ENCODE results near the gene ATP2B3.
A peak's percentile ranks its signal among the peaks of the same experiment; 100 is the strongest.

ATP2B3 gene

DNA sequence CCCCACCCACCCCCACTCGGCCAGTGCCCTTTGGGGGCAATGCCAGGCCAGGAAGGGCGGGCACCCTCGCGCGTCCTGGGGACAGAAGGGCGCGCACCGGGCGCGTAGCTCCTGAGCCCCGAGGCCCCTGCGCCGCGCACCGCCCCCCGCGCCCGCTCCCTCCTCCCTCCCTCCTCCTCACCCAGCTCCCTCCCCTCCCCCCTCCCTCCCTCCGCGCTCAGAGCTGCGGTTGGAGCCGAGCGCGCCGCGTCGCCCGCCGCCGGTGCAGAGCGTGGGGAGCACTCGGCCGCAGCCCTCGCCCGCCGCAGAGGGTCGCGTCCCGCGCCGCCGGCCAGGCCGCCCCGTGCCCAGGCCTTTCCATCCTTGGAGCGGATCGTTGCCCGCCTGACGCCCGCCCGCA is at the start of gene ATP2B3:
ATP2B3 (plus strand) TSS at position 220 of the 400 bp plus-strand sequence. CDS start 18,606 bp downstream, outside the sequence.
- DNase-seq (ENCODE audit: low spot score) (no peak), FAIRE-seq (no peak)

DNA sequence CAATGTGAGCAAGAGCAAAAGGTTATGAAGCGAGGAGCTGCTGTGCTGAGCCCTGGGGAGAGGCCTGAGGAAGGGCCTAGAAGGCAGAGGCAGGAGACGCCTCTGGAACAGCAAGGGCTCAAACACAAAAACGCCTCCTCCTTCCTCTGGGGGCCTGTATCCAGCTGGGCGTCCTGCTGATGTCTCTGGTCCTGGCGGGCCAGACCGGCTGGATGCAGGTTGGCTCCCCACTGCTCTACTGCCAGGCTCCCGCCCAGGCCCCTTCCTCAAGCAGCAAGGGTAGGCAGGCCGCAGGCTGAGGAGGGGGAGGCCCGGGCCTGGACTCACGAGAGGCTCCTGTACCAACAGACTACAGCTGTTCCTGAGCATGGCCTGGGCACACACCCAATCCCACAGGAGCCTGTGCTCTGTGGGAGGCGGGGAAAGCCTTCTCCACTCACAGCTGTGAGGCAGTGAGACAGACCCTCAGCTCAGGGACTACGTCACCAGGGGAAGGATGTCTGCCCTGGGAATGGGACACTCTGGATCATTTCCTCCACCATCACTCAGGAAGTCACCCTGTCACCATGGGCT is 49.3 kb upstream of the ATP2B3 start:
- DNase-seq (ENCODE audit: low spot score) = no peak

DNA sequence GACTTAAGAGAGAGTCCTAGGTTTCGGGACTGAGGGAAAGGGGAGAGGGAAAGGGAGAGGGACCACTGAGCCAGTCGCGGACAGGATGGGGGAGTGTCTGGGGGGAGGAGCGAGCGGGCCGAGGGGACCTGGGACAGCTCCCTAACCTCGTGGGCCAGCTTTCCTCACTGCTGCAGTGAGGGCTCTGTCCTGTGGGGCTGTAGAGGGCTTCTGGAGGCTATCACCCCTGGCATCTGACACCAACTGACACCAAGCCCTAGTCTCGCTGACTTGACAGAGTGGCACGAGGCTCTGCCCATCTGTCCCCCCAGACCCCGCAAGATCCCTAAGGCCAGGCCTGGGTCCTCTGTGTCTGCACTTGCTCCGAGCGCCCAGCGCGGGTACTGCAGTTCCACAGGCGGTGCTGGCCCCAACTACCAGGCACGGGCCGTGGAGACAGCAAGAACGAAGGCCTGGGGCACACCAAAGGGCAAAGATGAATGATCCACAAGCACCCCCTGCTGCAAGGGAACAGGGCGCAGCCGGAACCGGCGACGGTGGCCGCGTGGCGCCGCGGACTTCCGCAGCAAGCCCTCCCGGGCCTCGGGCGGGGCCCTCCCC is 47.5 kb upstream of the ATP2B3 start:
- DNase-seq (ENCODE audit: low spot score) = peak; percentile 42
- no peak for FAIRE-seq

More for the DNA sequence above, 49.3 kb upstream of the ATP2B3 start:
- FAIRE-seq = no peak

DNA sequence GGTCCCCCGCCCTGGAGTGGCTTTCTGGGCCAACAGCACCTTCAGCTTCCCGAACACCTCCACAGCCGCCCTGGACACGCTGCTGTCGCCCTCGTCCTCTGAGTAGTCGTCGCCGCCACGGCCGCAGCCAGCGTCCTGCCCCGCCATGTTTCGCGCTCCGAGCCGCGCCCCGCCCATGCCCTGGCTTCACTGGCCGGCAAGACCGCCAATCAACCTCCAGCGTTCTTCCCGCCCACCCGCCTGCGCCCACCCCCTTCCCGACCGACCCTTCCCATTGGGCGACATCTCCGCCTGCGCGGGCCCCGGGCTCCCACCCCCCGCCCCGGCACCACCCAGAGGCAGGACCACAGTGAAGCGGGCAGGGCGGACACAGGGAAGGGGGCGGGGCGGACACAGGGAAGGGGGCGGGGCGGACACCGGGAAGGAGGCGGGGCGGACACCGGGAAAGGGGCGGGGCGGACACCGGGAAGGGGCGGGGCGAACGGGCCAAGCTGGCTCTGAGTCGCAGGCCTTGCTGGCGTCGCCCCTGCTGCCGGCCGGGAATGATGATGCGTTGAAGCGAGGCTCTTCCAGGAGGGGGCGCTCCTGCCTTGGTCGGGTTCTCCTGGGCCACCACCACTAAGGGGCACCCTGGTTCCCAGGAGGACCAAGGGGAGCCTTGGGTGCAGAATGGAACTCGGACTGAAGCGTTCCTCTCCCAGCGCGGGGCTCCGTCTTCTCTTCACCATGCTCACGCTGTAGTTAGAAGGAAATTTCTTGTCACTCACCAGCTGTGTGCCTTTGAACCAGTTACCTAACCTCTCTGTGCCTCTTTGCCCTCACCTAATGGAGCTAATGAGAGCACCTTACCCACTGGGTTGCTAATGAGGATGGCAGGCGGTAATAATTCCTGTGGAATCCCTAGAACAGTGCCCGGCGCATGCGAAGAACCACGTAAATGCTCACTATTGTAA is 46.8 kb upstream of the ATP2B3 start, which contains the start of gene HAUS7:
HAUS7 (minus strand) TSS at position 166 of the 953 bp plus-strand sequence; CDS start at position 147, 19 bp downstream.
- FAIRE-seq (peak; percentile 86), DNase-seq (ENCODE audit: low spot score) (peak; percentile 95)

DNA sequence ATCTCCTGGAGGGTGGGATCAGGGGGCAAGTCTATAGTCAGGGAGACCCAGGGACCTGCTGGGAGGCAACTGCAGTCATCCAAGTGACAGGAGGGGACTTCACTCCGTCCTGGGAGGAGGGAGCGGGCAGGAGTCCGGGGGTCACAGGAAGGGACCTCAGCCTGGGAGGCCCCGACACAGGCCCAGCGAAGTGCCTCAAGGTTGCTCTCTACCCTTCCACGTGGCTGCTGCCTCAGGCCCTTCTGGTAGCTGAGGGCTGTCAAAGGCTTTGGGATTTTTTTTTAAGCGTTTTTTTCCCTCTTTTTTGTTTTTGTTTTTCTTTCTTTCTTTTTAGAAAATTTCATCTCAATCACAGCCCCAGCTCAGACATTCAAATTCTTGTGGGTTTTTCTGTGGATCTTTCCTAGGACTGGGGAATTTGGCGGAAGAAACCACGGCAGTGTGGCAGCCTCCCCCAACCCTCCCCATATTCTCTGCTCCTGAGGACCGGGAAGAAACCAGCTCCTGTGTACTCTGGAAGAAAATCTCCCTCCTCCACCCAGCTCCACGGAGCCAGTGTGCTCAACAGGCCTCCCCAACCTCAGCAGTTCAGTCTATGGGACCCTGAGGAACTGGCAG is 45.7 kb upstream of the ATP2B3 start:
- DNase-seq (ENCODE audit: low spot score) = no peak
- no peak for FAIRE-seq

DNA sequence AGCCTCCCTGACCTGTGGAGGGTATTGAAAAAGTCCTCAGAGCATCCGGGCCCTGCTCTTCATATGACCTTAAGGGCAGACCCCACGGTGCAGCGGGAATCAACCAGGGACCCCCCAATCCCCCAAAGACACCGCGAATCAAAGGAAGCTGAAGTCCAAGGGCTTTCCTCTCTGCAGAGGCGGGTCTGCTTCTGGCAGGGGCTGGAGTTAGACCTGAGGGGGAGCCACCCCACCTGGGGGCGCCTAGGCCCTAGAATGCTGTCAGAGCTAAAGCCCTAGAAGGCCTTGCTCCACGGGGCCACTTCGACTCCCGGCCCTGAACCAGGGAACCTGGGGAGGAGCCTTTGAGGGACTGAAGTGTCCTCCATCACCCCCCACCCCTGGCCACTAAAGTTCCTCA is 44.3 kb upstream of the ATP2B3 start:
- FAIRE-seq = no peak

DNA sequence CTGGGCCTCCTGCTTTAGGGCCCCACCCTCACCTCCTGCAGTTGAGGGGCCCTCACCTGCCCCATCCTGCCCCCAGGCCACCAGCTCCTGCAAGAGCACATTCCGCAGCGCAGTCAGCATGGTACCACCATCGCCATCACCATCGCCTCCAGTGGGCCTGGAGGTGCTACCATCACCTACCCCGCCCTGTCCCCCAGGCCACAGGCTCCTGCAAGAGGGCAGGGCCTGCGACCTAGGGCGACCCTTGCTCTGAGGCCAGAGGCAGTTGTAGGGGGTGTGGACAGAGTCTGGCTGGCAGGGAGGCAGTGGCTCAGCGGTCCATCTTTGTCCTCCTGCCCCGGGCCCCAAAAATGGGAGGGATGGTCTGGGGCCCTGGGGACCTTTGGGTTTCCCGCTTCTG is 43.2 kb upstream of the ATP2B3 start:
- FAIRE-seq (no peak), DNase-seq (ENCODE audit: low spot score) (no peak)

More for the DNA sequence above, 44.3 kb upstream of the ATP2B3 start:
- DNase-seq (ENCODE audit: low spot score) = no peak

DNA sequence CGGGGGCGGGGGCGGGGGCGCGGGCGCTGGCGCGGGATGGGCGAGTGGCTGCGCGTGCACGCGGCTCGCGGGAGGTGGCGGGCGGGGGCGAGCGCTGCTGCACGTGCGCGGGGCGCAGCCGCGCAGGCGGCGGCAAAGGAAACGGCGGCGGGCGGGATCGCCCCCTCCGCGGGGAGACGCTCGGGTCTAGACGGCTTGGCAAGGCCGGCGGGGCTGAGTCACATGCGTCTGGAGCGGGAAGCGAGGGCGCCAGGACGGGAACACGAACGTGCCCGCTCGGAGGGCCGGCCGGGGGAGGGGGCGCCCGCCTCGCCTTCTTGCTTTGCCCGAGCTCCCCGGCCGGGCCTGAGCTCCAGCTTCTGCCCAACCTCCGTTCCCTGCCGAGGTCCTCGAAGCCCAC is 42.7 kb upstream of the ATP2B3 start:
- FAIRE-seq (no peak), DNase-seq (ENCODE audit: low spot score) (peak; percentile 71)

DNA sequence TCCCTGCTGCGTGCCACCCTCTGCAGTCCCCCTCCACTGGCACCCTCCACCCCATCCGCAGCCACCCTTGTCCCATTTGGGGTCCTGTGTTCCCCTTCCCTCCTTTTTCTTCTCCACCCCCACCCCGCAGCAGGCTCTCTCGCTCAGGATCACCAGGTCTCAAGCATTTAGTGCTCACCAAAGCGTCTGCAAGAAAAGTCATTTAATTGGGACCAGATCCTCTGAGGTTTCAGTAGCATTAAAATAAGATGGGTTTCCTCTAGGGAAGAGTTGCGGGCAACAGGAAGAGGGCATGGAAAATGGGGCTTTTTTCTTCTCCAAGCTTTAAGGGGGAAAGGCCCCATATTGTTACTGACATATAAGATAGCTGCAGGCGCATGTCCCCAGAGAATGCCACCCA is 42.2 kb upstream of the ATP2B3 start:
- DNase-seq (ENCODE audit: low spot score) (no peak), FAIRE-seq (no peak)

DNA sequence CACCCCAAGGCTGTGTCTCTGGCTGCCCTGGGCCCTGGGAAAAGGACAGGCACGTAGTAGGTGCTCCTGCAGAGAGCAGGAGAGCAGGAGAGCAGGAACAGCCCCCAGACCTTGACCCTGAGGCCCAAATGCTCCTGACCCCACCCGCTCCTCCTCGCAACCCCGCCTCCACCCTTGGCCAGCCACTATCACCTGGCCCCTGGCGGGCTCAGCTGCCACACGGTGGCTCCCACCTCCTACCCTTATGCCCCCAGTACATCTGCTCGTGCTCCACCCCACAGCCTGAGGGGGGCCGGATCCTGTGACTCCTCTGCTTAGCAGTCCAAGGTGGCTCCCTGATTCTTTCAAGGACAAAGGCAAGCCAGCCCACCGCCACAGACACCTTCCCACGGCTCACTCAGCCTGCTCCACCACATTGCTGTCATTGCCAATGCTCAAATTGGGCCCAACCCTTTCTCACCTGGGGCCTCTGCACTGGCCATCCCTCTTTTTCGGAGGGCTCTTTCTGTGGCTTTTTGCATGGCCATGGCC is 41.6 kb upstream of the ATP2B3 start:
- FAIRE-seq = no peak
- DNase-seq (ENCODE audit: low spot score) = no peak

DNA sequence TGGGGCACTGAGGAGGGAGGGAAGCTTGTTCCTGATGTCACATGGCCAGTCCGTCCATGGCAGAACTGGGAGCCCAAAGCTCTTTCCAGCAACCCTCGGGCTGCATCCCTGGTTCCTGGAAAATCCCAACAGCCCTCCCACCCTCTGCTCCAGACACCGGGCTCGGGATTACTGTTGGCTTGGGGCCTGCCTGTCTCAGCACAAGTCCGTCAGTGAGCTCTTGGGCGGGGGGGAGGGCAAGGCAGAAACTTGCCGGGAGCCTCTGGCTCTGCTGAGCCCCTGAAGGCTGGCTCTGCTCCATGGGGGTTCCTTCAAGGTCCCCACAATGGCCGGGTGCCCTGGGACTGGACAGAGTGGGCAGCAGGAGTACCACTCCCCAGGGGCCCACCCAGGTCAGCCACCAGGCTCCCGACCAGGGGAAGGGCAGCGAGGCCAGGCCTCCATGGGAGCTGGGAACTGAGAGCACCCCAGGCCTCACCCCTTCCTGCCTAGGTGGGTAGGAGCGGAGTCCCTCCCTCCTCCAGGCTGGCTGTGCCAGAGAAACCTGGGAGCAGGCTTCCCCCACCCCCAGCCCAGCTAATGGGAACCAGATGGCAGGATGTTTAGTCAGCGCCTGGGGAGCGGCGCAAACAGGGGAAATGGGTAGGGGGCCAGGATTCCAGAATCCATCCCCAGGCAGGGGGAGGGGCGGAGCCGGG is 40.6 kb upstream of the ATP2B3 start:
- DNase-seq (ENCODE audit: low spot score) = no peak
- no peak for FAIRE-seq

DNA sequence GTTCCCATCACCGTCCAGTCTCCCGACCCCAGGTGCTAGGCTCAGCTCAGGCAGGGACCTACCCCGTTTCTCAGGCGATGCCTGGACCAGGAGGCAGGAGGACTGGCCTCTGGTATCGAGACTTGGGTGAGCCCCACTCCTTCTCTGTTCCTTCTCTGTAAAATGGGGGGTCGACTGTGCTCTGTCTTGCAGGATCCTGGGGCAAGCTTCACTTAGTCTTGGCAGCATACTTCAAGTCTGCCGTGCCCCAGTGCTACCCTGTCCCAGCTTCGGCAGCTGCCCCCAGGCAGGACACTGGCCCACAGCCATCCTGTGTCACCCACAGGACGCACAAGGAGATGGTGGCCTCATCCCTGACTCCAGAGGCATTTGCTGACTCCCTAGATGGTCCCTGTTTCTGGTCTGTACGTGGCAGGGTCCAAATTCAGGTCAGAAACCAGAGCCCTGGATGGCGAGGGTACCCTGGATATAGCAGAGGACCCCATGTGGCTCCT is 40.0 kb upstream of the ATP2B3 start:
- FAIRE-seq = no peak

DNA sequence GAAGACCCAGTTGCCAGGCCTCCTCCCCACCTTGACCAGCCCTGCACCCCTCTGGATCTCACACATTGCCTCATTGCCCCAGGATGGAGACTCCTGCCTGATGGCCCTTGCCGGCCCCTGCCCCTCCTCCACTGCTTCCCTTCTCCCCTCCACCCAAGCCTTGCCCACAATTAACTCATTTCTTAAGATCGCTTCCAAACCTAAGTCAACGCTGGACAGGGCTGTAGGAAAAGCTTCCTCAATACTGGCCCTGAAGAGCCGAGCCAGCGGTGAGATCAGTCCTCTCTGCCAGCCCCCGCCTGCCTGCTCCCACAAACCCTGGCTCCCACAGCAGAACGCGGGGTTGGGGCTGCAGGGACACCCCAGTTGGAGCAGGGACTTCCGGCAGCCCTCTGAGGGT is 39.5 kb upstream of the ATP2B3 start:
- DNase-seq (ENCODE audit: low spot score) (no peak), FAIRE-seq (no peak)

More for the DNA sequence above, 40.0 kb upstream of the ATP2B3 start:
- no peak for DNase-seq (ENCODE audit: low spot score)

DNA sequence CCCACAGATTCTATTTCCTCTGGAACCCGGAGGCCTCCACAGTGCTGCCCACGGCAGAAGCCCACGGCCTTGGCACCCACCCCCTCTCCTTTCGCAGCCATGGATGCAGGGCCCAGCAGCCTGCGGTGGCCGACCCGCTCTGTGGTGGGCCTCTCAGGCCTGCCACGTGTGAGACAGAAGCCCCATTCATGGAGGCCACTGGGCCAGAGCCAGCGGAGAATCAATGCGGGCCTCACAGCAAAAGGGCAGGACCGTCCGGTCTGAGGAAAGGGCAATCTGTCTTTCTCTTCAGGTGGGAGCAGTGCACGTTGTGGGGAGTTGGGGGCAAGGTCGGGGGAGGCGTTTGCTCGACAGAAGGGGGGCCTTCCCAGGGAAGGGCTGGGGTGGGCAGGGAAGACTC is 38.7 kb upstream of the ATP2B3 start:
- DNase-seq (ENCODE audit: low spot score) = no peak
- no peak for FAIRE-seq

DNA sequence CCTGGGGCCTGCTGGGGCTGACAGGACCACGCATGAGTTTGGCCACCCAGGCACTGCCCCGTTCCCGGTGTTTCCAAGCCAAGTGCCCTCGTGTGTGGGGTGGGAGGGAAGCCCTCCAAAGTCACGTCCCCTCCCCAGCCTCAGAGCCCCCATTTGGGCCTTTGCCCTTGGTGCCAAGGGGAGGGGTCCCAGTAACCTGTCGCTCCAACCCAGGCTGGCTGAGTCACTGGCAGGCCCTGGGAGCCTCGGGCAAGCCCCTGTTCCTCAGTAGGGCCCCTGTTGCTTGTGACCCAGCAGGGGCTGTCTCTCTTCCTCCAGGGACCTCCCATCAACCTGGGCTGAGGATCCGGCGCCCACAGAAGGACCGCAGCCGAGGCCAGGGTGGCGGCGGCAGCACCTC is 36.4 kb upstream of the ATP2B3 start:
- FAIRE-seq = no peak
- no peak for DNase-seq (ENCODE audit: low spot score)

DNA sequence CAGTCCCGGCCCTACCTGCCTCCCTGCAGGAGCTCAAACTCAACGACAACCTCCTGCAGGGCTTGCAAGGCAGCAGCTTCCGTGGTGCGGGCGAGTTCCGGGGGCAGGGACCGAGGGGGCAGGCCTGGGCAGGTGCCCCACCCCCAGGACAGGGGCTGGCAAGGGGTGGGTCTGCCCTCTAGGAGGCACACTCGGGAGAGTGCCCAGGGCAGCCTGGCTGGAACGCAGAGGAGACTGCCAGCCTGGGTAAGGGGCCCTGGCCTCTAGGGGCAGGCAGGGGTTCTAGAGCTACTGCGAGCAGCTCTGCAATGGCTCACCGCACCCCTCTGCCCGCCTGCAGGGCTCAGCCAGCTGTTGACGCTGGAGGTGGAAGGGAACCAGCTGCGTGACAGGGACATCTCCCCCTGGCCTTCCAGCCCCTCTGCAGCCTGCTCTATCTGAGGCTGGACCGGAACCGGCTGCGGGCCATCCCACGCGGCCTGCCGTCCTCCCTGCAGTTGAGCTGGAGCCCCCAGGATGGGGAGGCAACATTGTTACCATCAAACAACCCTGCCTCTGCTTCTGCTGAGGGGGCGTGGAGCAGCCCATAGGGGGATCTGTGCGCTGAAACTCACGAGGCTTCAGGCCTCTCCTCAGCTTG is 34.9 kb upstream of the ATP2B3 start:
- DNase-seq (ENCODE audit: low spot score) = no peak
- no peak for FAIRE-seq

DNA sequence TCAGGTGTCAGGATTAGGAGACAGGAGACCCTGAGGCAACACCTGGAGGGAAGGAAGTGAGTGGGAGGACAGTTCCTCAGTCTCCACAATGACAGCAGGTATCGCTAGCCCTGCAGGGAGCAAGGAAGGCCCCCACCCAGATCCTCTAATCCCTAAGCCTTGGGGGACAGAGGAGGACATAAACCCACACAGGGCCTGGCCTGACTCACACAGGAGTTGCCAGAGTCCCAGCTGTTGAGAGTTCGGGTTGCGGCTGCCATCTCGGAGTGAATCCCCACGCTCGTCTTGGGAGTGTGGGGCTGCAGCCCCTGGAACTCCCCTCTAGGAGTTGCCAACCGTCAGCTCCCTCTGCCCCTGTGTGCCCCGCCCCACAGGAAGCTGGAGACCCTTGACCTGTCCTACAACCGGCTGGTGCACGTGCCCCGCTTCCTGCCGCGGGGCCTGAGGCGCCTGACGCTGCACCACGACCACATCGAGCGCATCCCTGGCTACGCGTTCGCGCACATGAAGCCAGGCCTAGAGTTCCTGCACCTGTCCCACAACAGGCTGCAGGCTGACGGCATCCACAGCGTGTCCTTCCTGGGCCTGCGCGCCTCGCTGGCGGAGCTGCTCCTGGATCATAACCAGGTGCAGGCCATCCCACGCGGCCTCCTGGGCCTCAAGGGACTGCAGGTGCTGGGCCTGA is 31.9 kb upstream of the ATP2B3 start:
- FAIRE-seq (no peak), DNase-seq (ENCODE audit: low spot score) (no peak)

DNA sequence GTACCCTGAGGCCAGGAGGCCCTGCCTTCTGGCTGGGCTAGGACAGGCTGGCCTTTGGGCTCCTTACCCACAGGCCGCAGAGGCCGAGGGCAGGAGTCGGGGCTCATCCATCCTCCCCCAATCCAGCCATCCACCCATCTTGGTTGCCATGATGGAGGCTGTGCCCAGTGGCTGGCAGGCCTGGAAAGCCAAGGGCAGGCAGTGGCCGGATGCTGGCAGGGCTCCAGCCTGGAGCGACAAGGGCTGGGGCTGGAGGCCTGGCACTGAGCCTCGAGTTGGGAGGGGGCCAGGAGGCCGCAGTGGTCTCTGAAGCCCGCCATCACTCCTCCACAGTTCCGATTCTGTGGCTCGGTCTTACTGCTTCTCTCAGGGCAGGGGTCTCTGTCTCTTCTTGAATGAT is 31.3 kb upstream of the ATP2B3 start:
- FAIRE-seq (no peak), DNase-seq (ENCODE audit: low spot score) (no peak)

DNA sequence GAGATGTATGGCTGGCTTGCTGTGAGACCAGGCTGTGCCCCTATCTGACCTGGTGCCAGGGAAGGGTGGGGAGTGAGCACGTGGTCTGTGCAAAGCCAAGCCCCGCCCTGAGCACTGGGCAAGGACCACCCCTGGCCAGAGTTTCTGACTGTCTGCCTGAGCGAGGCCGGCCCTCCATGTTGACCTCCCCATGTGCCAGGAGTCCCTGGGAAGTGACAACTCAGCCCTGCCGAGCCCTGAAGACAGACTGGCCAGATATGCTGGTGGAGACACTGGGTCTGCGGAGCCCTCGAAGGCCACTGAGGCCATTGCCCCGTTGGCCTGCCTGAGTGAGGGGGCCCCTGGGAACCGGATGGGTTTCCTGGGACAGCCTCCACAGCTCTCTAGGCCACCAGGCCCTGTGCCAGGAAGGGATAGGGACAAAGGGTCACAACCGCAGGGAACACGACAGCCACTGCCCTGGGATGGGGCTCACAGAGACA is 29.8 kb upstream of the ATP2B3 start:
- FAIRE-seq (no peak), DNase-seq (ENCODE audit: low spot score) (no peak)
